ENCODE results near the gene EMX2. TPM values are rescaled to one million over a fixed set of nuclear protein-coding genes. Genes with fewer than 3 reads are reported as not detected.

Gene EMX2
- total and polyA plus RNA-seq, 2 experiments from 2014 or later, result not detected

- Histone ChIP-seq H2AFZ (no peak overlapping the region), H3K4me3 (no peak overlapping the region), H3K36me3 (ENCODE audit: insufficient read depth) (no peaks in the 10 kb centered on the region), H3K4me2 (no peak overlapping the region), H3K9me2 (ENCODE audit: insufficient read depth) (0 out of 2 replicates have a peak, but pooled peaks cover 2% of the 10 kb centered on the region), H3K4me1 (ENCODE audit: insufficient read depth) (no peaks in the 10 kb centered on the region), H3F3A (replicated peaks; ENCODE audit: low read depth) (no peaks in the 10 kb centered on the region), H3K79me2 (replicated peaks; ENCODE audit: insufficient read depth) (no peaks in the 10 kb centered on the region), H3K27me3 (ENCODE audit: insufficient read depth) (no peaks in the 10 kb centered on the region), H3K27ac (ENCODE audit: low read depth) (no peak overlapping the region), H4K20me1 (replicated peaks; ENCODE audit: insufficient read depth) (no peaks in the 10 kb centered on the region)
- no peak for ATAC-seq
- H3K27me3 Mint-ChIP-seq (ENCODE audit: insufficient read depth, low read depth, poor library complexity), result peaks cover 5% of the 10 kb centered on the region
- H3K27ac Mint-ChIP-seq, result no peak overlapping the region
- DNase-seq (ENCODE audit: low spot score), result no peak
- no peaks in the 10 kb centered on the region for H3K36me3 Mint-ChIP-seq (ENCODE audit: low read depth)
- TF ChIP-seq ZNF114 (CRISPR knock-in tag; IDR thresholded peaks at IDR 0.05) (no peak), ZNF462 (CRISPR knock-in tag; IDR thresholded peaks at IDR 0.05) (no peak)
- H3K9me3 Mint-ChIP-seq, result no peaks in the 10 kb centered on the region
- H3K4me3 Mint-ChIP-seq, result no peak overlapping the region
- peaks cover 3% of the 10 kb centered on the region; the same call in 2 of the 3 replicates for H3K4me1 Mint-ChIP-seq
Measured at GRCh38 chr10:117591043-117591442, 48.5 kb downstream of the EMX2 start.

GRCh38 chr10:117594722-117595121 lies 52.2 kb downstream of the EMX2 start:
- H2AFZ ChIP-seq, result no peak overlapping the region
- DNase-seq (ENCODE audit: low spot score) (no peak), ATAC-seq (no peak)
- H3K27me3 Mint-ChIP-seq (ENCODE audit: insufficient read depth, low read depth, poor library complexity), result peaks cover 5% of the 10 kb centered on the region
- H3K36me3 ChIP-seq (ENCODE audit: insufficient read depth), result no peaks in the 10 kb centered on the region
- H3K27ac ChIP-seq (ENCODE audit: low read depth), result no peak overlapping the region
- no peaks in the 10 kb centered on the region for H3F3A ChIP-seq (replicated peaks; ENCODE audit: low read depth)
- no peaks in the 10 kb centered on the region; the same call in 1 of the 2 replicates for H3K9me2 ChIP-seq (ENCODE audit: insufficient read depth)
- no peak overlapping the region for H3K4me2 ChIP-seq
- no peaks in the 10 kb centered on the region for H3K79me2 ChIP-seq (replicated peaks; ENCODE audit: insufficient read depth)
- H3K9me3 Mint-ChIP-seq, result no peaks in the 10 kb centered on the region
- H3K36me3 Mint-ChIP-seq (ENCODE audit: low read depth), result no peaks in the 10 kb centered on the region
- H4K20me1 ChIP-seq (replicated peaks; ENCODE audit: insufficient read depth), result no peaks in the 10 kb centered on the region
- no peak overlapping the region for H3K27ac Mint-ChIP-seq
- peaks cover 7% of the 10 kb centered on the region; the same call in 2 of the 3 replicates for H3K4me1 Mint-ChIP-seq
- no peaks in the 10 kb centered on the region; the same call in 1 of the 2 replicates for H3K4me1 ChIP-seq (ENCODE audit: insufficient read depth)
- H3K4me3 Mint-ChIP-seq, result no peak overlapping the region
- no peaks in the 10 kb centered on the region for H3K27me3 ChIP-seq (ENCODE audit: insufficient read depth)
- H3K4me3 ChIP-seq, result no peak overlapping the region
- TF ChIP-seq EZH2 (IDR thresholded peaks at IDR 0.05; ENCODE audit: low read depth, unreplicated experiment), result no peak
- TF ChIP-seq EZH2phosphoT487 (IDR thresholded peaks at IDR 0.05; ENCODE audit: unreplicated experiment), result no peak
- no peak for TF ChIP-seq ZNF331 (CRISPR knock-in tag; IDR thresholded peaks at IDR 0.05; ENCODE audit: low read depth)
- no peak for TF ChIP-seq ZNF114 (CRISPR knock-in tag; IDR thresholded peaks at IDR 0.05)
- TF ChIP-seq JUNB (IDR thresholded peaks at IDR 0.05; ENCODE audit: unreplicated experiment), result no peak
- no peak for TF ChIP-seq STAT1 (IDR thresholded peaks at IDR 0.05; ENCODE audit: unreplicated experiment)
- TF ChIP-seq REST (IDR thresholded peaks at IDR 0.05; ENCODE audit: unreplicated experiment), result no peak
- TF ChIP-seq CTCF (conservative IDR thresholded peaks at IDR 0.05; ENCODE audit: low read depth in 2 of 2), result no peak
- TF ChIP-seq CREB1 (CRISPR knock-in tag; IDR thresholded peaks at IDR 0.05; ENCODE audit: low read depth), result no peak
